HG02938 (cell line): ENCODE data around the gene NPY2R.

Source experiments
- ATAC-seq: cut with Tn5 transposase; IDR thresholded peaks from one replicate; pipeline ENCODE4 v1.9.1; 2021; ENCODE audit warnings: mild to moderate bottlenecking, moderate library complexity; ENCODE audit not compliant: unreplicated experiment

The NPY2R gene, protein sequence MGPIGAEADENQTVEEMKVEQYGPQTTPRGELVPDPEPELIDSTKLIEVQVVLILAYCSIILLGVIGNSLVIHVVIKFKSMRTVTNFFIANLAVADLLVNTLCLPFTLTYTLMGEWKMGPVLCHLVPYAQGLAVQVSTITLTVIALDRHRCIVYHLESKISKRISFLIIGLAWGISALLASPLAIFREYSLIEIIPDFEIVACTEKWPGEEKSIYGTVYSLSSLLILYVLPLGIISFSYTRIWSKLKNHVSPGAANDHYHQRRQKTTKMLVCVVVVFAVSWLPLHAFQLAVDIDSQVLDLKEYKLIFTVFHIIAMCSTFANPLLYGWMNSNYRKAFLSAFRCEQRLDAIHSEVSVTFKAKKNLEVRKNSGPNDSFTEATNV

DNA sequence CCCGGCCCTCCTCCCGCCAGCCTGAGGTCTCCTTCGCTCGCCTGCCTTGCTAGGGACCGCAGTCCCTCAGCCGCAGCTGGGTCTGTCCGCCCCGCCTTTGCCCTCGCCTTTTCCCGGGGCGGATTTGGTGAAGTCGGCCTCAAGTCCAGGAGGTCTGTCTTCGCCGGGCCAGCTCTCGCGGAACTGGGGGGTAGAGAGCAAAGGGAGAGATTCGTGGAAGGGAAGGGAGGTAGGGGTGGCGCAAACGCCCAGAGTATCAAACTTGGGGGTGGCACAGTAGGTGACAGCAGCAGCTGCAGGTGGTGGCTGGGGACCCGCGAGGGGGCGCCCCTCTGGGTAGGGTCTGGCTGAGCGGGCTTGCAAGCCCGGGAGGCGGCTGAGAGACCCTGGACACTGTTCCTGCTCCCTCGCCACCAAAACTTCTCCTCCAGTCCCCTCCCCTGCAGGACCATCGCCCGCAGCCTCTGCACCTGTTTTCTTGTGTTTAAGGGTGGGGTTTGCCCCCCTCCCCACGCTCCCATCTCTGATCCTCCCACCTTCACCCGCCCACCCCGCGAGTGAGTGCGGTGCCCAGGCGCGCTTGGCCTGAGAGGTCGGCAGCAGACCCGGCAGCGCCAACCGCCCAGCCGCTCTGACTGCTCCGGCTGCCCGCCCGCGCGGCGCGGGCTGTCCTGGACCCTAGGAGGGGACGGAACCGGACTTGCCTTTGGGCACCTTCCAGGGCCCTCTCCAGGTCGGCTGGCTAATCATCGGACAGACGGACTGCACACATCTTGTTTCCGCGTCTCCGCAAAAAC is at the start of gene NPY2R:
Gene NPY2R (plus strand): TSS at position 379 of the 797 bp plus-strand sequence. CDS start 5,304 bp downstream, outside the sequence.
- no peak for ATAC-seq

DNA sequence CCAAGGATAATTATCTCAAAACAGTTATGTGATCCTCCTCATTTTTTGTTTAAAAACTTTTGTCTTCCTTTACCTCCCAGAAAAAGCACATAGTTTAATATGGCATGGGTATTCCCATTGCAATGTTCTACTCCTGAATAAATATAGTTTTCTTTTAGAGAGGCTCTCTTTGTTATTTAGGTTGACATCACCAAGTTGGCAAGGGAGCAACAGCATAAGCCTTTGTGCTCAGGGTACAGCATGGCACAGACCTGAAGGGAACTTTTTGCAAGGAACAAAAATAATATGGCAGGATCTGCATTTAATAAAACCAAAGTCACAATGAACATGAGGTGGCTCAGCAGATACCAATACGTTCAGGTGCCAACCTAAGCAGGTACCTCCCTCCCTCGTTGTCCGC is 47.1 kb upstream of the NPY2R start:
- ATAC-seq: no peak

DNA sequence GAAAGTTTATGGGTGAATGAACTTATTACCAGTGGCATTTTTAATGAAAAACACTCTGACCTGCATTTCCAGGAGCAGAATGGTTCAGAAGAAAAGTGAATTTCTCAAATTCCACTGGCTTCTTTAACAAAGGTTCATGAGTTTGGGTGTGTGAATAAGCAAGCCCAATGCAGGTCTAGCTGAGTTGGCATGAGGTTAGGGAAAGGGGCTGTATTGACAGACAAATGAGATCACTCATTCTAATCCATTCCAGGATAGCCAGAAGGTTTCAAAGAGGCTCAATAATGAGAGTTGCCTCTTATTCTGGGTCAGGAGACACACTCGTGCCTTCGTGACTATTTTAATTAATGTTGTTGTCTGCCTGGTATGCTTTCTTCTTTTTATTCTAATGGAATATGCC is 43.7 kb upstream of the NPY2R start:
- no peak for ATAC-seq

DNA sequence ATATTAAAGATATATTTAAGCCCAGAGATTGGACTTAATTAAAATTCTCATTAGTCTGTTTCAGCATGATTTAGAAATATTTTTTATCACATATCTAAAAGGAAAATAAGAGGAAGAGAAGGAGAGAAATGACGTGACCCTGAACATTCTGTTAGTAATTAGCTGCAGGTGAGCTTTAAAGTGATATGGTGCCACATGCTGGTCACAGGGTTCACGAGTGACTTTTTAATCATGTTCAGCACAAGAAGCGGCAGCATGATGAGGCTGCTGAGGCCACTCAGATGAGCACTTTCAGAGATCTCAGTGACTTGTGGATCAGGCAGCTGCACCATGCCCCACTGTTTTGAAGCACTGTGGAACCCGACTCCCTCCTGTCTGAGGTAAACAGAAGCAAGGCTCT is 37.9 kb upstream of the NPY2R start:
- ATAC-seq: no peak

DNA sequence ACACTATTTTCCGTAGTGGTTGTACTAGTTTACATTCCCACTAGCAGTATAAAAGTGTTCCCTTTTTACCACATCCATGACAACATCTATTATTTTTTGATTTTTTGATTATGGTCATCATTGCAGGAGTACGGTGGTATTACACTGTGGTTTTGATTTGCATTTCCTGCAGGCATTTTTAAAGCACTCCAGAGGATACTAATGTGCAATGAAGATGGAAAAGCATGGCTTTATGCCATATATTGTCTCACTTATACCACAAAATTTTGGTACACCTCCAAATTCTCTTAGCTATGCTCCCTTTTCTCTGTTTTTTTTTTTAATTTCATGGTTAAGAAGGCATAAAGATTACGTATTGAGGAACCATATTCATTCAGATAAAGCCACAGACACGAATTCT is 35.1 kb upstream of the NPY2R start:
- no peak for ATAC-seq

DNA sequence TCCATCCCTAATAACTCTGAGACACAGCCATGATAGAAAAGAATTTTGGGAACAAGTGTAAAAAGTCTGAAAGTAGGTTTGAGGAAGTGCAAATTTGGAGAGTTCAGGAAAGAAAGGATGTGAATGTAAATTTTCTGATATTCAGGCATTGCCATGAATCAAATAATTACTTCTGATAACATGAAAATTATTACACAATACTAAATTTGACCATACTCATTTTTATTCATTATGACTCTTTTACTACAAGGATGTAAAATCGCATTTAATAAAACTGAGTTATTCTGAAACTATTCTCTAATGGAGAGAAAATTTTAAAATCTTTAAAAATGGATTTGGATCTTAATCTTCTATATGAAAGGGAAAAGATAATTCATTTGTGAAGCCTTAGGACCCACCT is 33.8 kb upstream of the NPY2R start:
- ATAC-seq: no peak

DNA sequence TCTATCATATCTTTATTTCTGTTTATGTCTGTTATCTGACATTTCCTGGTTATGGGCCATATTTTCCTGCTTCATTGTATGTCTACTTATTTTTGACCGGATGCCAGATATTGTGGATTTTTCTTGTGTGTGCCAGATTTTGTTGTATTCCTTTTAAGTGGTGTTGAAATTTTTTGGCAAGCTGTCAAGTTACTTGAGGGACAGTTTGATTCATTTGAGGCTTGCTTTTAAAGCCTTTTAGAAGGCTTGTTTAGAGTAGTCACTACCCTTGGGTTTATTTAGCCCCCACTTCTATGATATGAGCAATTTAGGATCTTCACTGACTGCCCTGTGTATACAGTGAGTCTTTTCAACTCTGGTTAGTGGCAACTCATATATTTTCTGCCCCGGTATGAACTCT is 29.2 kb upstream of the NPY2R start:
- ATAC-seq: no peak

GRCh38 chr4:155186972-155187371 is 21.5 kb upstream of the NPY2R start:
- no peak for ATAC-seq

- ATAC-seq: no peak
These were observed 20.4 kb upstream of the NPY2R start for GRCh38 chr4:155187989-155188388.

DNA sequence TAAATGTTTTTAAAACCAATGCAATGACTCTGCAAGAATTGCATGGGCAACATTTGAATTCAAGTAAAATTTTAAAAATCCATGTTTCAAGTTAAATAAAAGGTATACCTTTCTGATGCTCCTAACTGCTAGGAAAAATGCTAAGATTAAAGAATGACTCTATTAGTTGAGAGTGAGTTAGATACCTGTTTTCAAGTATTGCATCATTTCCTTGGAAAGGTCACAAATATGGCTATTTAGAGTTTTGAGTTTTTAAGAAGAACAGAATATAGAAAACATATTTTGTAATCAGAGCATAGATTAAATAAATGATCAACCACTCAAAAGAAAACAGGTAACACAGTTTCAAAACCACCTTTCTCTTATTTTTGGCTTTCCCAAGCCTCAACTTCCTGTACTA is 18.3 kb upstream of the NPY2R start:
- no peak for ATAC-seq

- no peak for ATAC-seq
These were observed 10.7 kb upstream of the NPY2R start for GRCh38 chr4:155197757-155198156.

DNA sequence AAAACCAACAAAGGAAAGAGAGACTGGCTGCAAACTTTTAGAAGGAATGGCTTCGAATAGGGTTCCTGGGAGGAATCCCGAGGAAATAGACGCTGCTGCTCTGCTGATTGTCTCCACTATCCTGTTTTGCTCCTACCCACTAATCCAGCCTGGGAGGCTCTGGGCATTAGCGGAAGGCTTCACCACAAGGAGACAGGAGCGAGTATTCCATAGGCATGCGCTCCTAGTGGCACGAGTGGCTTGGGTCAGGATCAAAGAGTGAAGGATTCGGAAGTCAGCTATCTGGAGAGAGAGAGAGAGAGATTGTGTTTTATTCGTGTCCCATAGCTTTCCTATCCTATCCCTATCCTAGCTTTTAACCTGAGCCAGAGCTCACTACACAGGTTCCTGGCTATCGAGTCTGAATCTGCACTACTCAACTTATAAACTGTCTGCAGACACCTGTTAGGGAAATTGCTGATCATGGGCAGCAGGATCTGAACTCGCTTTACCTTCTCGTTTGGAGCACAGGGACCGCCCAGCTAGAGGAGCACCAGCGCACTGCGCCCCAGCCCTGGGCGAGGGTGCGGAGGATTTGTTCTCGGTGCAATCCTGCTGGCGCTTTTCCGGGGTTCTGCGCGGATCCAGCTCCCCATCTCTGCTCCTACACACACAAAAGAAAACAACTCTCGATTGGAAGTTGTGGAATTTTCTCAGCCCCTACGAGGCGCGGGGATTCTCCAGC is 740 bp upstream of the NPY2R start:
- no peak for ATAC-seq

GRCh38 chr4:155220025-155220424 is 11.6 kb downstream of the NPY2R start:
- no peak for ATAC-seq

GRCh38 chr4:155227131-155227530 is 18.7 kb downstream of the NPY2R start:
- ATAC-seq: no peak

DNA sequence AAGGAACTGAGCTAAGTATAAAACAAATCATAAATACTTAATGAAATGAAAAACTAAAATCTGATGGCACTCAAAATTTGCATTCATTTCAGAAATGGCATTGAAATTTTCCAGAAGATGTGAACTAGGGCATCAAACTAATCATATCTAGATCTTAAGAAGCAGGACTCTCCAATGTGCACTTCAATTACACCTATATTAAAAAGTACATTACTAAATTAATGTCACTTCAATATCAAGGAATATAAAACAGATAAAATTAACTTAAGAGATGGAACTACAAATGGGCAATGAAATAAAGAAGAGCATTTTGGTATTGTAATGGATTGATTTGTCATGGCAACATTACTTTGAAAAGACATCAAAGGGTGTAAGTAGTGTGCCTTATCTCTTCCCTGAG is 20.3 kb downstream of the NPY2R start:
- ATAC-seq: no peak

DNA sequence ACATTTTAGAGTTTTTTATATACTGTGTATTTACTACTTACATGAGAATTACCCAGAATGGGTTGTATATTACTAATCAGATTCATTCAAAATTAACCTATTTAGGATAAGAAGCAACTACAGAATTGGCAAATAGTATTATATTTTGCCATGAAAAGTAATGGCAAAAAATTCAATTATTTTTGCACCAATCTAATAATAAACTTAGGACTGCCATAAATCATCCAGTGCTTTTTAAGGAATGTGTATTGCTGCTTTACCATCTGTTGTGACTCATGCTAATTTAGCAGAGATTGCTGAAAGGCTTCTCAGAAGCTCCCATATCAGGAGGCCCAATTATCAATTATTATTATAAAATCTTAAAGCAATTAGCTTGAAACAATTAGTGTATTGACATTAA is 24.0 kb downstream of the NPY2R start:
- ATAC-seq: no peak

DNA sequence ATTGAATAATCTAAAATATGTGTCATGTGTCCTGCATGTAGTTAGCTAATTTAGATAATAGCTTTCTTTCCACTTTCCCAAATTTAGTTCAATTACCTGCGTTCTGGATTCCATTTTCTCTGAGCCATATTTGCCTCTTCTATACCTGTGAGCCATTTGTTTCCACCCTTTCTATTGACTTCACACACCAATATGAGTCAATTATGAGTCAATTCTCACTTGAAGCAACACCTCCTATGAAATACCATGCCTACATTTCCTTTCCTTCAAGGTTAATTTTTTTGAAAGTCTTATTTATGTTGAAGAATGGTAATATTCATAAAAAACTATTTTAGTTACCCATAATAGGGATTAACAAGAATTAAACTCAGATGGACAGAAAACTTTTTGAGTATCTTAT is 25.8 kb downstream of the NPY2R start:
- ATAC-seq: no peak

DNA sequence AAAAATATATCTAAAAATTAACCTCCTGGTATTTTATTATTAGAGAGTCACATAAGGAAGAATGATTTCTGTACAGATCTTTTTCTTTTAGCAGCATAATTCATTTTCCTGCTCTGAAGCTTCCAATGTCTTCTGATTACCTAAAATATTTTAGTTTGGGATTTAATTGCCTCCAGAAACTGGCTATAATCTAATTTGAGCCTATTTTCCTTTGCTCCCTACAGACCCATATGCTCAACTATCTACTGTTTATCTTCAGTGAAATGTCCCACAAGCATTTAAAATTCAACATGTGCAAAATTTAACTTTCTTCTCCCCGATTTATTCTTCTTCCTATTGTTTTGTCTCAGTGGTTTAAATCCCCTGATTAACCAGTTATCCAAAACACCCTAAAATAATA is 29.1 kb downstream of the NPY2R start:
- no peak for ATAC-seq

GRCh38 chr4:155241225-155241624 is 32.8 kb downstream of the NPY2R start:
- ATAC-seq: no peak

- ATAC-seq: no peak
These were observed 33.2 kb downstream of the NPY2R start for GRCh38 chr4:155241664-155242063.

DNA sequence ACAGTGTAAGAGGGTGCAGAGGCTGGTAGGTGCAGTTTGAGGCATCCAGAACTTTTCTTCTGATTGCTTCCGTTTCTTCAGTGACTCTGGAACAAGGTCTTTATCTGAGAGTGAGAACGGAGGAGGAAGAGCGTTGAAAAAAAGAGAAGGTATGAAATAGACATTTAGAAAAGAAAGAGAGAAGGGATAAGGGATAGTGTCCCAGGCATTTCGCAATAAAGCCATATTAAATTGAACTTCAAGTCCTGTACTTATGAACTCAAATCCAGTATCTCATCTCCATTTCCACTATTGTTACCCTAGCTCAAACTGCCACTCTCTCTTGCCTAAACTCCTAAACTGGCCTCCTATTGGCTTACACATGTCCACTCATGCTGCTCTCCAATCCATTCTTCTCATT is 36.7 kb downstream of the NPY2R start:
- no peak for ATAC-seq
